GM18870 (cell line): ENCODE results near the gene ESPN.
"Not testable (repeated sequence)": the region's sequence is repeated elsewhere in the genome, so short reads cannot be mapped to it uniquely, and the experiment has no call there.

Experiments
- ATAC-seq: cut with Tn5 transposase; IDR thresholded peaks from one replicate; pipeline ENCODE4 v1.9.1; 2021; ENCODE audit warnings: moderate library complexity; ENCODE audit not compliant: unreplicated experiment

ESPN gene

DNA sequence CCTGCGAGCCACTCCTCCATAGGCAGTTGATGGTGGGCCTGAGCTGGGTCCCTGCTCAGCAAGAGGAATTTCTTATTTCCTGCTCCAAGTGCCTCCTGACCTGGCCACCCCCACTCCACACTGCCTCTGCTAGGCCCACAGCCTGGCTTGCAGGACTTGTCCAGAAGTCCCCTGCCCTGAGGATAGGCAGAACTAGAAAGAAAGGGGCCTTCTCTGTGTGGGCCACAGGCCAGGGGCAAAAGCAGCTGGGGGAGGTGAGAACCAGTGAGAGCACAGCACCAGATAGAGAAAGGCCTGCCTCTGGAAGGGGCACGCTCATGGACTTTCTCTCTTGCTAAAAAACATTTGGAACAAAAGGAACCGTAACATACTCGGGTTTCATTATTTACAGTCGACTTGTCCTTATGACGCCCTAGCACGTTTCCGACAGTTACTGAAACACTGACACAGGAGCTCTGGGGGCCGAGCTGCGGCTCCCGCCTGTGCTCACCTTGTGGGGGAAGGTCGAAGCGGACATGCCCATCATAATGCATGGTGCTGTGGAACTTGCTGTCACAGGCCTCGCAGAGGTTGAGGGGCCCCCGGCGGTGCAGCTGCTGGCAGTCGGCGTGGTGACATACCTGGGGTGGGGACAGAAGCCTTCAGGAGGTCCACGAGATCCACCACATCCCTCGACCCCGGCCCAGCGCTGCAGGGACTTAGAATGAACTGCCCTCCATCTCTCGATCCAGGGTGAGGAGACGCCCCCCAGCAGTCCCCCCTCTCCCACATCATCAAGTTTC is 52.7 kb downstream of the ESPN start:
- ATAC-seq, result no peak

DNA sequence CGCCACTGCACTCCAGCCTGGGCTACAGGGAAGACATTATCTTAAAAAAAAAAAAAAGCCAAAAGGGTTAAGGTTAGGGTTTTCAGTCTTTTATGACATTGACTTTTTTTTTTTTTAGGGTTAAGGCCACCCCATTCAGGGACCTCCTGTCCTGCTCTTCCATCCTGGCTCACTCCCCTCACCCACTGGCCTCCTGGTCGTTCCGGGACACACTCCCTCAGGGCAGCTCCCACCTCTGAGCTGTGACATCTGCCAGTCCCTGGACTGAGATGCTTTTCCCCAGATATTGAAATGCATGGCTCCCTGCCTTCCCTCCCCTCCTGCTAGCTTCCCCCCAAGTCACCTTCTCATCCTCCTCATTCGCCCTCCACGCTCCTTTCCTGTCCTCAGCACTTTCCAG is 57.2 kb downstream of the ESPN start:
- ATAC-seq, result no peak

DNA sequence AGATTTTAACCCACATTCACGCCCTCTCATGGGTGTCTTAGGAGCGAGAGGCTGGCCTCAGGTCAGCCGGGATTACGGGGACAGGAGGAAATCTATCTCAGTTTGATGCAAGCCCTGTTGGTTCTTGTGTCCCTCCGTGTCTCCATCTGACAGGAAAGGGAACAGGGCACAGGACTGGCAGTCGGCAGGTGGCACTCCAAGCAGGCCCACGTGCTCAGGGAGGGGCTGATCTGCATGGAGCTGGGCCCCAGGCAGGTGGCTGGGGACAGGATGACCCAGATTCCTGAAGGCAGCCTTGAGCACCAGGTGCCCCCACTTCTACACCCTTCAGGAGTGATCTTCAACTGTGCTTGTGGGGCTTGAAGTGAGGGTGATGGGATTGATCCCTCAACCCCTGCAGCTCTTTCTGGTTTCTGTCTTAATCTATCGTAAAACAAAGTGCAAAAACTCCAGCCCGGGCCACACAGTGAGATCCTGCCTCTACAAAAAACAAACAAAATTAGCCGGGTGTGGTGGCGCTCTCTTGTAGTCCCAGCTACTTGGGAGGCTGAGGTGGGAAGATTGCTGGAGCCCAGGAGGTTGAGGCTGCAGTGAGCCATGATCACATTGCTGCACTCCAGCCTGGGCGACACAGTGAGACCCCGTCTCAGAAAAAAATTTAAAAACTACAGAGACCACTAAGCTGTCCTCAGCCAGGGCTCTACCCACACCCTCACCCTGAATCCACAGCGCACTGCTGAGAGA is 58.6 kb downstream of the ESPN start:
- no peak for ATAC-seq

DNA sequence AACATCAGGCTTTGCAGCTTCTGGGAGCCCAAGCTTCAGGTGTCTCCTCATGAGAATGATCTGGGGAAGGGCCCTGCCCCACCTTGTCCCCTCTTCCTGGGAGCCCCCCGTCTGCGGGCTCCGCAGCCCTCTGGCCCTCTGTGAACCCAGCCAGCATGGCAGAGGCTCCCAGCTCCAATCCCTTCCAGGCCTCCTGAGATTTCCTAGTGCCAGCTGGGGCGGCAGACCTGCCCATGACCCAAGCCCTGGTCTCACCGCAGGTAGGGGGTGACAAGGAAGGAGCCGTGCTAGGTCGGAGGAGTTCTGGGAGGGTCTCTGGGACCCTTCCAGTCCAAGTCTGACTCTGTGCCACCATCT is 59.2 kb downstream of the ESPN start:
- no peak for ATAC-seq

DNA sequence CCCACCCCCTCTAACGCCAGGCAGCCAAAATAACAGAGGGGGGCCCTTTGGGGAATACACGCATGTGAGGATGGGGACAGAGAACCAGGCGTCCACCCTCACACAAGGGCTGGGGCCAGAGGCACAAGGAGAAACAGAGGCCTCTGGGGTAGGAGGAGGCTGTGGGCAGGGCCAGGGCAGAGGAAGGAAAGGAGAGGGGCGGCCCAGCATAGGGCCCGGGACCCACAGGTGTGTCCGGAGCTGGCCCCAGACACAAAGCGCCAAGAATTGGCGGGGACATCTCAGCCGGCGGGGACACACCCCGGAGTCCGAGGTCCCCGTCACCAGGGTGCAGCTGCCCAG is 60.2 kb downstream of the ESPN start:
- ATAC-seq, result no peak

DNA sequence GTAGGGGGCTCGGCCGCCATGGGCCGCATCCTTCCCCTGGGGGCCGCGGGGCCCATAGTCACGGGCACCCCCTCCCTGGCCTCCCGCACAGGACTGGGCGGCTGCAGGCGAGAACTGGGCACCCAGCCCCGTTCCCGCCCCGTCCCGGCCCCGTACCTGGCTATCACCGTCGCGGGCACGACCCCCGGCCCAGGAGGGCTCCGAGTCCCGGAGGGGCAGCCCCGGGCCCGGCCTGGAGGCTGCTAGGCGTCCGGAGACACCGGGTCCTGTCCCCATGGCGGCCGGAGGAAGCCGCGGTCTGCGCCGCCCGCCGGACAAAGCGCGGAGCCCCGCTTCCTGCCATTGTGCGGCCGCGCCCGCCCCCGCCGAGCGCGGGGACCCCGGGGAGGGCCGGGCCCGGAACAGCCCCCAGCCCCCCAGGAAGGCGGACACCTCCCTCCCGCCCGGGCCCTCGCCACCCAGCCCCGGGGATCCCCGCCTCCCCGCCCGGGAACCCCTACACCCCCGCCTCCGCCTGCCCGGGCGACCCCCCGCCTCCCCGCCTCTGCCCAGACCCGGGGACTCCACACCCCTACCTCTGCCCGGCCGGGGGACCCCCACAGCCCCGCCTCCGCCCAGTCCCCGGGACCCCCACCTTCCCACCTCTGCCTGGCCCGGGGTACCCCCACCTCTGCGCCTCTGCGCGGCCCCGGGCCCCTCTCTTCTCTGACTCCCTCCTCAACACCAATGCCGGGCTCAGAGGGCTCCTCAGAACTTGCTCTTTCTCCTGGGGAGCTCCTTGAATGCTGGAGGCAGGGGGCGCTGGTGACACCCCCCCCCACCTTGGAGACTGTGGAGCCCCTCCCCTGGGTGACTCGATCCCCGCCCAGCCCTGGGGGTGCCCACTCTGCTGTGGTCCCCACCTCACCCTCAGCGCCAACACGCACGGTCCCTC is 60.9 kb downstream of the ESPN start:
- ATAC-seq, result no peak

DNA sequence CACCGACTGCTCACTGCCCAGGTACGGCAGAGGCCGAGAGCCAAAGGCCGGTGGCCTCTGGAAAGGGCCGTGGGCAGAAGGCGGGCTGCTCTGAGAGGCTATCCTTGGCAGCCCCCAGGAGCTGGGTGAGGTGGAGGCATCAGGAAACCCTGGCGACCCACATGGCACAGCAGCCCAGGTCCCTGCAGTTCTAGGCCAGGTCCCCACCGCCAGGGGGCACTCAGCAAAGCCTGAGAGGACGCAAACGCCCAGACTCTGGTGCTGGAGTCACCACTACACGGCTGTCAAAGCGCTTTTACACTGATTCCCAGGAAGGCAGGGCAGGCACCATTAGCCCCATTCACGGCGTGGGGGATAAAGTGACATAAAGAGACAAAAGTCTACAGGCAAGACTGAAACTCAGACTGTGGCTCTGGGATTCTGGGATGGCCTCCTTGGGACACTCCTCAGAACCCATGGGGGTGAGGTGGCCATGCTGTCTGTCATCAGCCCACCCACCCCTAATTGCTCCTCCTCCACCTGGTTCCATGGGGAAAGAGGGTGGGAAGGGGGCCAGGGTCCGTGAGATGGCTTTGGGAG is 61.9 kb downstream of the ESPN start:
- ATAC-seq, result no peak

DNA sequence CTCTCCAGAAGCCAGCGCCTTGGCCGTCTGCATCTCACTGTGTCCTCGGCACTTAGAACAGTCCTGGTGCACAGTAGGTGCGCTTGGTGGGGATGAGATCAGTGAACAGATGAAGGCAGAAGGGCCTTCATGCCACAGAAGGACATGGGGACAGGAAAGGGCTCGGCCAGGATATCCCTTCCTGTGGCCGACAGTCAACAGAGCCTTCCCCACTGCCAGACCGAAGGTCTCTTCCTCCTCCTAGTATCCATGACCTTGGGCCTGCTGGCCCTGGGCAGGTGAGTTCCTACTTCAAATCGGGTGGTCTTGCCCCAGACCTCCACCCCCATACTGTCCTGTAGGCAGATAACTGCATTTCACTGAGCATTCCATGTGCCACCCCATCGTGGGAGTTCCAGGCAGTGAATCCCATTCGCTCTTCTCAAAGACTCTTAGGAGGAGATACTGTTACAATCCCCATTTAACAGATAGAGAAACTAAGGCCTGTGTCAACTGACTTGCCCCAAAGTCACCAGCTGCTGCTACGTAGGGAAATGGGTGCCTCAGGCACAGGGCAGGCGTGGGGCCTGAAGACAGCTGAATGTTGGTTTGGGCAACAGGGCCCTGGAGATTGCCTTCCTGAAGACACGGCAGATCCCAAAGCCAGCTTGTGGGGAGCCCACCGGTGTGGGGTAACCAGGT is 63.4 kb downstream of the ESPN start:
- ATAC-seq, result no peak

DNA sequence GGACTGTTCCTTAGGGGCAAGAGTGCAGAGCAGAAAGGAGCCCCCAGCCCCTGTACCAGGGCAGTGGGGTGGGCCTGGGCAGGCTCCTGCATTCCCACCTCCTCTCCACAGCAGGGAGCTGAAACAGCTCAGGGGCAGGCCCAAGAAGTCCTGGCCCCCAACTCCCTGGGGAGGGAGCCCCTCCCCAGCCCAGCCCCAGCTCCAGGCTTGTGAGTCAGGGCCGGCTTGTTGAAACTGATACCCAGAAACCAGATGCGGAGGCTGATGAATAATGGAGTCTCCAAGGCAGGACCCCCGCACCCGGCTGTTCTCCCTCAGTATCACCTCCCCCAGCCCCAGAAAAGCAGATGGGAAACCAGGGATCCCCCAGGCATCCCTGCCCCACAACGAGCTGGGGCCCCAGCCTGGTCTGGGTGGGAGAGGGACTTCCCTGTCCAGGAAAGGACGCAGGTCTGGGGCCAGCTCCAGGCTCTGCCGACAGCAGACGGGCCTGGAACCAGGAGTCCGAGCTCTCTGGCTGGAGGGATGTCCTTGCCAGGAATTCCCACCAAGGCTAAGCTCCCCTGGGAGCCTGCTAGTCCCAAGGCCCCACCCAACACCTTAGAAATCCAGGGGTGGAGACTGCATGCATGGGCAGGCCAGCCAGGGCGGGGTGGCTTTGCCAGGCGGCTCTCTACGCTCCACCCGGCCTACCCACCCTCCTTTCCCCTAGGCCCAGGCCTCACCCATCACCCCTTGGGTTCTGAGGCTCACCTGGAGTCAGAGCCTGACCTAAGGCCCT is 64.2 kb downstream of the ESPN start:
- ATAC-seq, result no peak

DNA sequence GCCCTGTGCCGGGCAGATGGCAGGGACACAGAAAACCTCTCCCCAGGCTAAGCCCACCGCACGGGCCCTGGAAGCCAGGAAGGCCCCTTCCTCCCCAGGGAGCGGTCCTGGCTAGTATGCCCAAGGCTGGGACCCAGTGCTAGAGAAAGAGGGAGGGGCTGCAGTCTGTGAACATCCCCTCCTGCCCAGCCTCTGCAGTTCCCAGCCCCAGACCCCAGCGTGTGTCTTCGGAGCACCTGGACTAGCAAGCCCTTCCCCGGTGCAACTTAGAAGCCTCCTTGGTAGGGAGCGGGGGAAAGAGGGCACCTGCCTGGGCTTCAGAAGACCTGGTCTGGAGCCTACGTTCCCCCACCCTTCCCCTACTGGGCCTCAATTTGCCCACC is 64.8 kb downstream of the ESPN start:
- ATAC-seq, result no peak

DNA sequence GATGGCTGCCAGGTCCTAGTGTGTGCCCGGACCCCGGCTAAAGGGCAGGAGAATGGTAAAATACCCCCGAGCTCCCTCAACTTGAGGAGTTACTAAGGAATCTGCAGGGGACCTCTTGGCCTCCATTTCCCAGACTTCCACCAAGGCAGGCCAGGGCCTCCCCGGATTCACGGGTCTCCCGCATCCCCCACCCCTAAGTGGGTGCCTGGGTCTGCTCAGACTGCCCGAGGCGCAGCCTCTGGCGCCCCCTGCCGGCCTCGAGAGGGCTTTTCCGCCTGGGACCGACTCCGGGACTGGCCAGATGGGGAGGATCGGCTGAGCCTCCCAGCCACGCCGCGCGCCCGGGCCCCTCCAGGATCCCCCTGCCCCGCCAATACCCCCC is 65.2 kb downstream of the ESPN start:
- no peak for ATAC-seq

DNA sequence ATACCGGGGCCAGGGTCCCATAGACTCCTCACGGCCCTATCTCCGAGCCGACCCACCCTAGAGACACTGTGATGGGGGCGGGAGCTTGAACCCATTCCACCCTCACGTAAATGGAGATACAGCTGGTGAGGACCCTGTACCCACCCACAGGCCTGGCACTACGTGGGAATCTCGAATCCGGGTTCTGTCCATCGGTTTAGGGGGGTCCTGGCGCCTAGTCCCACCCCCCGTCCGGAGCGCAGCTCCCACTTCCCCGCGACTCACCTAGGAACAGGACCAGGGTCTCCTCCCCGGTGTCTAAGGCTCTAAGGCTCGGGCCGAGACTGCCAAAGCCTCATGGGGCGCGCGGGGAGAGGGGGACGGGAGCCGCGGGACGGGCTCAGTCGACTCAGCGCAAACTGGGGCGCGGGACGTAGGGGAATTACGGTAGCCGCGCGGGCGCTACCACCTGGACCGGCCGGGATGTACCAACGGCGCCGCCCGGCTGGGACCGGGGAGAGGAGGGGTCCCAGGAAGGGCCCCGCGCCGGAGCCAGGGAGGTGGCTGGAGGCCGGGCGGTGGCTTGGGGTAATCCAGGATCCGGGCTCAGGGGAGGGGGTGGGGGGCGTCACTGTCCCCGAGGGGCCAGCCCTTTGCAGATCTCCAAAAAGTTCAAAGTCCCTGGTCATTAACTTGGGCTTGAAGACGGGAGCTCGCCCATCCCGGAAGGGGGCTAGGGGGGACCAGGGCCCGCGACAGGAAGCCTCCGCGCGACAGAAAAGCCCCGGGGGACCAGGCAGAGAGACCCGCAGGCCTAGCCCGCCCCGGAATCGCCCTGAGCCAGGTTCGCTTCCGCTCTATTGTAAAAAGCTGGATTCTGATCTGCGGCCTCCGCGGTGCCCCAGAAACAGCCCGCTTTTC is 65.9 kb downstream of the ESPN start:
- ATAC-seq, result no peak

DNA sequence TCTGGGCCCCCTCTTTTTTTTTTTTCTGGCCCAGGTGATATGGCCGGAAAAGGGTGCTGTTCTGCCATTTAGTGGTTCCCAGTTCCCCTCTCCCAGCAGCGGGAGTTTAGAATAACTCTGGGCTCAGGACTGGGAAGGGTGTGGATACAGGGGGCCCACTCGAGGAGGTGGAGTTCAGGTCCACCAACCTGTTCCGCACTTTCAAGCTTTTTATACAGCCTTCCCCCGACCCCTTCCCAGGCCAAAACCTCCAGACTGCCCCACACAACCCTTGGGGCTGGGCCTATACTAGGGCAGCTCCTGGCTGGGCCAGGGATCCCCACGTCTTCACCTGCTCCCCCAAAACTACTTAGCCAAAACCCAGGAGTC is 66.5 kb downstream of the ESPN start:
- ATAC-seq, result no peak

DNA sequence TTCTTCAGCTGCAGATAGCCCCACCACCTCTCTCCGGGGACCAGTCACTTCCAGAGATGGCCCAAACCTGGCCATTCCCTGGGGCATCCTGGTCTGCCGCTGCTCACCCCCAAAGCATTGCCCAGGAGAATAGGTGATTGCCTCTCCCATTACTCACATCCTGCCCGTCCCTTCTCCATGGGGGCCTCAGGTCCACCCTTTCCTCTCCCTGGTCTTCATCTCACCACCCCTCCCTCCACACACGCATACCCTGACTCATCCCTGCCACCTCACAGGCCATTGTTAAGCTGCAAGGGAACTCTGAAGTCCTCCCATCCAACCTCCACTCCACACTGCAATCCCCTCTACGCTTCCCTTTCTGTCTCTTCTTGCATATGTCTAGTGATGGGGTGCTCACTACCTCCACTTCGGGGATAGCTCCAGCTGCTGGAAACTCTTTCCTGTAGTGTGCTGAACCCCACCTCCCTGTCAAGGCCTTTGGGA is 66.9 kb downstream of the ESPN start, which contains the start of gene PLEKHG5:
TSS of gene PLEKHG5 (minus strand) at position 188 of the 483 bp plus-strand sequence. CDS start 14,096 bp downstream, outside the sequence.
- no peak for ATAC-seq

DNA sequence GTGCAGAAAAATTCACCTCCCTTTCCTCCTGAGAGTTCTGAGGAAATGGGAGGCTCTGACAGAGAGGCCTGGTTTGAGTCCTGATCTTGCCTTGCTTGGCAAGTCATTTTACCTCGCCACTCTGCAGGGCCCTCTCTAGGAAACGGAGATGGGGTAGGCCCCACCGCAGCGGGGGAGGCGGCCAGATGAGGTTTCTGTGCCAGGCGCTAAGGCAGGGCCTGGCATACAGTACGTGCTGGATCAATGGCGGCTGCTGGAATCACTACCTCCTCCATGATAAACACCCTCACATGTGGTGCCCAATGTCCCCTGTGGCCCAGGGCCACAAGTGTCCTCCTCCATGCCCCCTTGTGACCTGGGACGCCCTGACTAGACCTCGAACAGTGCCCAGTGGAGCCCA is 67.4 kb downstream of the ESPN start:
- no peak for ATAC-seq

DNA sequence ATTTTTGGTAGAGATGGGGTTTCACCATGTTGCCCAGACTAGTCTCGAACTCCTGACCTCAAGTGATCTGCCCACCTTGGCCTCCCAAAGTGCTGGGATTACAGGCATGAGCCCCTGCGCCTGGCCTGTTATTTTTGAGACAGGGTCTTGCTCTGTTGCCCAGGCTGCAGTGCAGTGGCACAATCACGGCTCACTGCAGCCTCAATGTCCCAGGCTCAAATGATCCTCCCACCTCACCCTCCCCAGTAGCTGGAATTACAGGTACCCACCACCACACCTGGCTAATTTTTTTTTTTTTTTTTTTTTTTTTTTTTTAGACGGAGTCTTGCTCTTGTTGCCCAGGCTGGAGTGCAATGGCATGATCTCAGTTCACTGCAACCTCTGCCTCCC is 69.3 kb downstream of the ESPN start:
- ATAC-seq, result not testable (repeated sequence)

DNA sequence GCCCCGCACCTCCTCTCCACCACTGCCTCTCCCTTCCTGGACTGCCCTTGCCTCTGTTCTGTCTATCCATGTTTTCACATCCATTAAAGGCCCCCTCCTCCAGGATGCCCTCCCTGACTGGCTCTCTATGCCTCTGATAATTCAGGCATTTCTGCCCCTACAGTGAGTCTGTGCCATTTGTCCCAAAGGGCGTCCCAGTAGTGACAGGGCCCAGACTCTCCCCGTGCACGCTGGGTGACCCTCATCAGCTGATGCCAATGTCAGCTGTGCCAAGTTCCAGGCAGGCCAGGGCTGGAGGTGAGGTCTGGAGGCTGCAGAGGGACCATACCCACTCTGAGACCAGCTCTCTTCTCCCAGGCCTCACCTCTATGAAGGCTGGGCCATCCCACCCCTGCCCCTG is 70.1 kb downstream of the ESPN start:
- ATAC-seq, result no peak

DNA sequence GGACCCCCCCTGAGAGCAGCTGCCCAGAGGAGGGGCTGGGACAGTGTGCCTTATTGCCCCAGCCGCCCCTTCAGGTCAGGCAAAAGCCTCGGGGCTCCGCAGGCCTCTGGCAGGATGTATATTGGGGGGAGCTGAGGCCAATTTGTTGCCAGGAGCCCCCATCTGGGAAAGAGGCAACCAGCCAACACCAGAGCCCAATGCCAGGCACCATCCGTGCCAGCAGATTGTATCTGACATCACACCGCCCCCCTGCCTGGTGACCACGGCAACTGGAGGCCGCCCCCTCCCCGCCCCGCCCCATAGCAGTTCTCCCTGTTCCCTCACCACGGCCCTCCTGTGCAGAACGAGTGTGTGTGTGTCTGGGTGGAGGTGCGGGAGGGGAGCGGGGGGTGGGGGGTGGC is 70.5 kb downstream of the ESPN start:
- ATAC-seq, result no peak
